DMS53 (cell line): ENCODE measurements around the gene PPFIBP1.
"Not testable (repeated sequence)": the region's sequence is repeated elsewhere in the genome, so short reads cannot be mapped to it uniquely, and the experiment has no call there.

Experiments used
- DNase-seq: peaks from one replicate; lab custom pipeline; 2025; lab: John Stamatoyannopoulos, UW

The PPFIBP1 gene

DNA sequence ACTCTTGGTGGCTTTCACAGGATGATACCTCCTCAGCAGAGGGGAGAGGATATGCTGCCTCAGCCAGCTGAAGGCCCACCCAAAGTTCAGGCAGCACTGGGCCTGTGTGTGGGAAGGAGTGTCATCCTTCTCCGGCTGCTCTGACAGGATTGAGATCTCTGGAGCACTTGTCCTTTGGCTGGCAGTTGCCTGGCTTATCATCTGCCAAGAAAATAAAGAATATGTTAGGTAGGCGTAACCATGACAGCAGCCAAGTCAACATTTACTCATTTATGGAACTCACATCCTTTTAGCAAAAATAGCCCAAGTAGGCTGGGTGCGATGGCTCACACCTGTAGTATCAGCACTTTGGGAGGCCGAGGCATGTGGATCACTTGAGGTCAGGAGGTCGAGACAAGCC lies 68.5 kb downstream of the PPFIBP1 start:
- peak; percentile 62 for DNase-seq

GRCh38 chr12:27593266-27593665 lies 69.3 kb downstream of the PPFIBP1 start:
- no peak for DNase-seq

DNA sequence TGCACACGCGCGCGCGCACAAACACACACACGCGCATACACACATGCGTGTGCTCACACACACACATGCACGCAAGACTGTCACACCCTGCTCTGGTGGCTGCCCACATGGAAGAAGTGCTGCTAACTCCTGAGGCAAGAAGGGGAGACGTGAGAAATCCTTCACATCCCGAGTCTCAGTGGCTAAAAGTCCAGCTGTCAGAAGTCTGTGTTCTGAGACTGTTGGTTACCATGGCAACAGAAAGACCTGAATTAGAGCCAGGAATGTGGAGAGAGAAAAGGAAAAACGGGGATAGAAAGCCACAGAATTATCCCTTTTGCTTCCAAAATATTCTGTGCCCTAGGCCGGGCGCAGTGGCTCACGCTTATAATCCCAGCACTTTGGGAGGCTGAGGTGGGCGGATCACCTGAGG lies 71.2 kb downstream of the PPFIBP1 start:
- peak; percentile 62 for DNase-seq

DNA sequence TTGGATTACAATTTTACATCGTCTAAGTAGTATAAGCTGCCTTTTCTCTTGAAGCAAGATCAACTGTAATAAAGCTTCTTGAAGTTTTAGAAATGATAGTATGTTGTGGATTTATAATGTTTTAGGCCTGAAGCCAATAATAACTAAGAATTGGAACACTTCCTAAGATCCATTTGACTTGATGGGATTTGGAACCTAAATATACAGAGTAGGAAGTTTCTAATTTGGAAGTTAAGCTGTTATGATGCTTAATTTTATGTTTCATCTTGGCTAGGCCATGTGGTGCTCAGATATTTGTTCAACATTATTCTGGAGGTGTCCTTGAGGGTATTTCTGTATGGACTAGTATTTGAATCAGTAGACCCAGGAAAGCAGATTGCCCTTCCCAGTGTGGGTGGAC lies 74.9 kb downstream of the PPFIBP1 start:
- not testable (repeated sequence) for DNase-seq

DNA sequence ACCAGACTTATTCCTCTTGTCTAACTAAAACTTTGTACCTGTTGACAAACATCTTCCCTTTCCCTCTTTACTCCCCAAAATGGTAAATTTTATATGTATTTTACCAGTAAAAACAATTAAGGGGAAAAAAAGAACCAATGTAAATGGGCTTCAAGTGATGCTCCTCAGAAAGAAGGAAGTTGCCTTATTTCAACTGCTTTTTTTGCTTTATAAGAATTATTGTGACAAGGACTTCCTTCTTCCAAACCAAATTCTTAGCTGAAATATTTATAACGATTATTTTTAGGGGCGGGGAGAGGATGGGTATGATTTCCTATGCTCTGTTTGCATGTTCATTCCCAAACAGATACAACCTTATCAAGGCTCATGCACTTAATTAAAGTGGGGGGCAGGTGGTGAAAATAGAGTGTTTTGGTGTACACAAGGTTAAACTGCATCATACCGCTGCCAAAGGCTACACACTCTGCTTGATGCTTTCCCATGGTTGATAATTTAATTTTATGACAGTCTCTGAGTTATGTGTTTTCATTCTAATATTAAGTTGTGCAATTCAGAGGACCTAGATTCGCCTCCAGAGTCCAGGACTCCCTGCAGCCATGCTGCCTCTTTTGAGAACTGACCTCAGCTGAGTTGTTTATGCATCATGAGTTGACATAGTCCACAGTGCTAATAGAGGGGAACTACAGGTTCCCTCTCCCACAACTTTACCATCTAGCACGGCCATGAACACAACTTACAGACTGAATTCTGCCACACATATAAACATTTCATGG lies 77.2 kb downstream of the PPFIBP1 start:
- DNase-seq: not testable (repeated sequence)

- no peak for DNase-seq
These were observed 78.5 kb downstream of the PPFIBP1 start for GRCh38 chr12:27602516-27602915.

DNA sequence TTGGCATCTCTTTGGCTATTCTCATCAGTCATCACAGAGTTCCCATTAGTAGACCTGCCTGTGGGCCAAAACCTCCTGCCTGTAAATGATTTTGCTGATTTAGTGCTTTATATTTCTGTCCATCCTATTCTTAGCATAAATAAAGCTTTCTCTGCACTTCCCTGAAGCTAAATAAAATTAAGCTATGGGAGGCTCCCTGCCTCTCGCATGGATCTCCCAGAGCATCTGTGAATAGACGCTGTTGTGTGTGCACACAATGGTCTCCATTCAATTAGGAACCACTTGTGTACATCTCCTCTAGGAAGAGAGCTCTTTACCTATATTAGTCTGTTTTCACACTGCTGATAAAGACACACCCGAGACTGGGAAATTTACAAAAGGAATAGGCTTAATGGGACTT lies 80.4 kb downstream of the PPFIBP1 start:
- no peak for DNase-seq

DNA sequence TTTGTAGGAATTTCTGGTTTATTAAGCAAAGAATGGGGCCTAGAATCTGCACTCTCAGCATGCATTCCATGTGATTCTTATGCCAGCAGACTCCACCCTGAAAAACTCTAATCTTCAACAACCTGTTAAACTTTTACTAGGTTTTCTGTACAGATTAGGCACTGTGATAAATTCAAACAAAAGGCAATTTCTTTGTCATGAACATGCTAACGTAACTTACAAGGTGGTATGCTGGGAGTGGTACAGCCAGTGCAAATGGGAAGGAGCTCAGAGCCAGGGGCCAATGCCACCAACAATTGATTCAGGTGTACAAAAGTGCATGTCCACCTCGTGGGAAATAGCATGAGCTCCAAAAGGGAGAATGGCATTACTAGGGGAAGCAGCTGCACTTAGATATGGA lies 83.0 kb downstream of the PPFIBP1 start:
- no peak for DNase-seq

- DNase-seq: no peak
These were observed 83.6 kb downstream of the PPFIBP1 start for GRCh38 chr12:27607591-27607990.

GRCh38 chr12:27608890-27609289 lies 84.9 kb downstream of the PPFIBP1 start:
- no peak for DNase-seq

- DNase-seq: no peak
These were observed 86.4 kb downstream of the PPFIBP1 start for GRCh38 chr12:27610374-27610773.

GRCh38 chr12:27614386-27614785 lies 90.4 kb downstream of the PPFIBP1 start:
- DNase-seq: no peak

DNA sequence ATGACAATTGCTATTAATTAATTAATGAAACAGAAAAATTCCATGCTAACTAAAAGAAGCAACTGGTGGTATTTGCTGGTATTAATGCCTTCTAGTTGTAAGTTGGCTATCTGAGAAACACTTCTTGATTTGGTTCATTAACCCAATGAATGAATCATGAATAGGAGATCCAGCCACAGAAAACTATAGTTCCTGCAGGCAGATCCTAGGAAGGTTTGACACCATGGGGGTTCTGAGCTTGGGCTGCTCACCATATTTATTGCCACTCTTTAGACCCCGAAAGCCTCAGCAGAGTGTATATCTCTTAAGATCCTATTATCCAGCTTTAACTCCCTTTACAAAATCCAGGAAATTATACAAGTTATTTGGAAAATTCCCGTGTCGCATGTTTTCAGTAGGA lies 90.9 kb downstream of the PPFIBP1 start:
- no peak for DNase-seq

DNA sequence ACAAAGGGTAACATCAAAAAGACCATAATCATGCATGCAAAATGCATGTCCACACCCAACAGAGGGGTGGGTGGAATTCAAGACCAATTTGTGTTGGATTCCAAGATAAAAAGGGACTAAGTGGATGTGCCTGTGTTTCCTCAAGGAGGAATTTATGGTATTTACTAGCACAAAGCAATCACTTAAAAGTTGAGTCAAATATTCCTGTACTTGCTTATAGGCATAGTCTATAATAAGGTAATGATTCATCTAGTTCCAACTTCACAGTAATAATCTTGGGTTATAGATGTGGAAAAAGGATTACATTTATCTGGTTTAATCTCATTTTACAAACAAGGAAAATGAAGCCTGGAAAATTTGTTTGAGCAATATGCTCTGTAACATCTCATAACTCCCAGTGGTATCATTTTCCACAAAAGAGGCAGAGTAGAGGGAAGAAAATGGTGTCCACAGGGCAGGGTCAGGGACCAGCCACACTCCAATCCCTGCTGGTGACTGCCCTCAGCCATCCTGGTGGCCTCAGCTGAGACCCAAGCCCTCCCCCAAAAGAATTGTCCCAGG lies 91.4 kb downstream of the PPFIBP1 start:
- no peak for DNase-seq

- no peak for DNase-seq
These were observed 92.5 kb downstream of the PPFIBP1 start for GRCh38 chr12:27616356-27617142.

DNA sequence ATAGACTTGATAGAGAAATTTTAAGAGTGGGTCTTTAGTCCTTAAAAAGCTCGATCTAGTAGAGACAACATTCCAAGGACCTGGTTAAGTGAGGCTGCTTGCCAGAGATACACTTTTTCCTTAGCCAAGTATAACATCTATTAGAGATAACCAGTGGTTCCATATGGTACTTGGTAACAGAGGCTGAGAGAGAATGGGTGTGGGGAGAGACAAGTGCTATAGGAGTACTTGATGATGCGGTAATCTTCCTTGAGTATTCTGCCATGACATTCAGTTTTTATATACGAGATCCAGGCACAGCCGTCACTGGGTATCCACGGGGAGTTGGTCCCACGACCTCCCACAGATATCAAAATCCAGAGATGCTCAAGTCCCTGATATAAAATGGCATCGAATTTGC lies 94.8 kb downstream of the PPFIBP1 start:
- no peak for DNase-seq

- peak; percentile 72 for DNase-seq
These were observed 95.3 kb downstream of the PPFIBP1 start for GRCh38 chr12:27619308-27619707.

- no peak for DNase-seq
These were observed 96.1 kb downstream of the PPFIBP1 start for GRCh38 chr12:27620121-27620520.

- no peak for DNase-seq
These were observed 98.6 kb downstream of the PPFIBP1 start for GRCh38 chr12:27622436-27623195.

GRCh38 chr12:27623645-27624044 lies 99.6 kb downstream of the PPFIBP1 start:
- peak; percentile 30 for DNase-seq

DNA sequence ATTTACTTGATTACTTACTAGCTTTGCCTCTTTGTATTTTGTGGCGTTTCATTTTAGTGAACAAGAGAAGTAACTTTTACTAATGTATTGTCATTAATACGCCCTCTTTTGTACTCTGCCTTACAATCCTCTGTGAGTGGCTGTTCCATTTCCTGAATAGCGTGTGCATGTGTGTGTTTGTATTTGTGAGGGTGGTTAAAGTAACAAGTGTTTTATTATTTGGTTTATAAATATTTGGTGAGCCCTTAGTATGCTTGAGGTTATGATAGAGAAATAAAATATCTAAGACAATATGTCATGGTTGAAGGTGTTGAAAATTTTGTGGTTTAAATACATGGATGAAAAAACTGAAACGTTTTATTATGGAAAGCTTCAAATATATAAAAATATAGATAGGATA lies 100.6 kb downstream of the PPFIBP1 start:
- DNase-seq: peak; percentile 60

- no peak for DNase-seq
These were observed 103.3 kb downstream of the PPFIBP1 start for GRCh38 chr12:27627123-27627852.
